Neuron (in vitro differentiated cells): Measurements from ENCODE around the gene ARHGAP42.

Source experiments
- H2AFZ ChIP-seq: one replicate; pipeline ENCODE4 v1.6.1; 2013; ENCODE audit warnings: low read depth, mild to moderate bottlenecking, inconsistent platforms, low read length, moderate library complexity
- H3K27me3 ChIP-seq: one replicate; pipeline ENCODE4 v1.6.1; 2013; ENCODE audit warnings: low read length; ENCODE audit not compliant: insufficient read depth
- H3K36me3 ChIP-seq: one replicate; pipeline ENCODE4 v1.6.1; 2013; ENCODE audit warnings: low read length; ENCODE audit not compliant: insufficient read depth
- H3K4me1 ChIP-seq: one replicate; pipeline ENCODE4 v1.6.1; 2013; ENCODE audit warnings: low read length; ENCODE audit not compliant: insufficient read depth
- H3K4me3 ChIP-seq: 2 replicates; pipeline ENCODE4 v1.5.1; 2013; ENCODE audit warnings: mild to moderate bottlenecking, low read length, moderate library complexity
- H3K9me3 ChIP-seq: one replicate; pipeline ENCODE4 v1.6.1; 2013; ENCODE audit warnings: low read length

Gene ARHGAP42

DNA sequence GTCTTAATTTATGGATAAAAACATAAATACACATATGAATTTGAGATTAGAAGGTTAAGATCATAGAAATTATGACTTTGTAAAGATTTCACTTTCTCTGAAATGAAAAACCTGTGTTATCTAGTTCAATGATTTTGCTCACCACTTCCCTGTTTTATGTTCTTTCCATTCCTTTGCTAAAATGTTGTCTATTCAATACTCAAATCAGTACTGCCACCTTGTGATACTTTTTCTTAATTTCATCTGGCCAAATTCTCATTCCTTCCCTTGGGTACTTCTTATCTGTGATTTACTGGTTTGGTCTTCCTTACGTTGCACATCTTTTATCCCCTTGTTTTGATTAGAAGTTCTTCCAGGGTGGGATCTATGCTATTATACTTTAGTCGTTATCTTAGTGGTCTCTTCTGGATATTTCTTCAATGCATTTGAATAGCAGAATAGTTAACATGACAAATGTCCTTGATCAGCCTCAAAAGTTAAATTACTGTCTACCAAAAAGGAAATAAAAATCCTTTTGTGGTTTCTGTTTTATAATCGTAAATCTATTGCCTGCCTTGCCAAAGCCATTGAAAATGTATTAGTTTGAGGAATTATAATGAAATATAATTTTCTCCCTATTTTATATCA lies 245.5 kb downstream of the ARHGAP42 start:
- no peaks in the 10 kb centered on the region for H3K36me3 ChIP-seq
- no peaks in the 10 kb centered on the region for H3K27me3 ChIP-seq
- no peak overlapping the region for H3K4me3 ChIP-seq
- peaks cover 4% of the 10 kb centered on the region for H3K4me1 ChIP-seq
- no peaks in the 10 kb centered on the region for H3K9me3 ChIP-seq
- no peak overlapping the region for H2AFZ ChIP-seq

DNA sequence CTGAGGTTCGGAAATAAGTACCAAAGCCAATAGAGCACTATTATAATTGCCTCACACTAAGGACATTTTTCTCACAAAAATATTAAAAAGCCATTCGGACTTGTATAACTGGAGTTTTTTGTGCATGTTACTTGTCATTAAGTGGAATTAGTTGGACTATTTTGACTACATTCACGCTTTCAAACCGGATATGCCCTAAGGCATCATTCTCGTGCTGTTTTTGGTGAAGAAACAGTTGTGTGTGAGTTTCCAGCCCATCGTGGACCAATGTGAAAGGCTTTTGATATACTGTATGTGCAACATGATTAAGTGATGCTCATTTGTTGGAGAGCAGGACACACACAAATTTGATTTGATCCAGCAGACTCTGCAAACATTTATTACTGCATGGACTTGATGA lies 249.7 kb downstream of the ARHGAP42 start:
- Histone ChIP-seq H3K36me3 (no peaks in the 10 kb centered on the region), H3K27me3 (no peaks in the 10 kb centered on the region), H3K4me3 (no peak overlapping the region), H3K4me1 (no peaks in the 10 kb centered on the region), H2AFZ (no peak overlapping the region), H3K9me3 (no peaks in the 10 kb centered on the region)

DNA sequence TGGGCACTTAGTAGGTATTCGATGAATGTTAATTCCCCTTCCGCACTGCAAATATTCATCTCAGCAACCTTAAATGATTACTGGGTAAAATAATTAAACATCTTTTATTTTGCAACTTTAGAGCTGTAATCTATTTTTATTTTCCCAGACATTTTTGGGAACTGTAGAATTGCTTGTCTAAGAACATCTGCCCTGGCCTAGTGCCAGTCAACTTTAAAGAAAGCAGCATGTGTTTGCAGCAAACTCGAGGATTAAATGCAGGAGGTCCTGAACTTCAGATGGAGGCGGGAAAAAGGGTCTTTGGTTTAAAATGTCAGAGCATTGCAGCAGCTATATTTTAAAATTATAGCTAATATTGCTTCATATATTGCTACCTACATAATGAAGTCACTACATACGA lies 252.5 kb downstream of the ARHGAP42 start:
- Histone ChIP-seq H3K36me3 (no peaks in the 10 kb centered on the region), H3K27me3 (no peaks in the 10 kb centered on the region), H3K9me3 (no peaks in the 10 kb centered on the region), H3K4me3 (no peak overlapping the region), H3K4me1 (no peaks in the 10 kb centered on the region), H2AFZ (no peak overlapping the region)

DNA sequence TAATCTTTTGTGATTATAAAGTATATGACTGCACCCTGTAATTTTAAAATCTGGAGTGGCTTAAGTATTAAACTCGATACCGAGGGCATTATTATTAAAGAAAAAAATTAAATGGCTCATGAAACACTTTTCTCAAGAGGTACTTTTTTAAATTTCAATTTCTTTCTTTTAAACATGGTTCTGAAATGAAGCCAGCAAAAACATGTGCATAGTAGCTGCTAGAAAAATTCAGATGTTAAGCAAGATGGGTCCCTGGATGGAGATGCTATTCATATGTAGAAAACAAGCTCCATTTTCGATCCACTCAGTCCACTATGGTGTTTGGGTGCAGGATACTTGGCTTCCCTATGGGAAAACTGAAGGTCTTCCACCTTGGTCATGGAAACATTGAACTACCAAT lies 253.0 kb downstream of the ARHGAP42 start:
- H2AFZ ChIP-seq: no peak overlapping the region
- H3K9me3 ChIP-seq: no peaks in the 10 kb centered on the region
- no peaks in the 10 kb centered on the region for H3K27me3 ChIP-seq
- no peaks in the 10 kb centered on the region for H3K4me1 ChIP-seq
- no peaks in the 10 kb centered on the region for H3K36me3 ChIP-seq
- no peak overlapping the region for H3K4me3 ChIP-seq

DNA sequence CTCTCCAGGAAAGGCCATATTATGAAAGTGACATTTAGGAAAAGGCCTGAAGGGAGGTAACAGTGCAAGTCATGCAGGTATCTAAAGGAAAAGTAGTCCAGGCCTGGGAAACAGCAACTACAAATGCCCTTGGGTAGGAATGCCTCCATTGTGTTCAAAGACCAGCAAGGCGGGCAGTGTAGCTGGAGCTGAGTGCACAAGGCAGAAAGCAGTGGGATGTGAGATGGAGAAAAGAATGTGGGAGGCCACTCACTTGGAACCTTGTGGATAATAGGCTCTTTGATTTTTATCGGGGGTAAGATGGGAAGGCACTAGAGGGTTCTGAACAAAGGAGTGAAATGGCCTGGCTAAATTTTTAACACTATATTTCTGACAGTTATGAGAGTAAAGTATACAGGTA lies 253.9 kb downstream of the ARHGAP42 start:
- Histone ChIP-seq H3K36me3 (no peaks in the 10 kb centered on the region), H2AFZ (no peak overlapping the region), H3K4me3 (no peak overlapping the region), H3K27me3 (no peaks in the 10 kb centered on the region), H3K9me3 (no peaks in the 10 kb centered on the region), H3K4me1 (no peaks in the 10 kb centered on the region)

DNA sequence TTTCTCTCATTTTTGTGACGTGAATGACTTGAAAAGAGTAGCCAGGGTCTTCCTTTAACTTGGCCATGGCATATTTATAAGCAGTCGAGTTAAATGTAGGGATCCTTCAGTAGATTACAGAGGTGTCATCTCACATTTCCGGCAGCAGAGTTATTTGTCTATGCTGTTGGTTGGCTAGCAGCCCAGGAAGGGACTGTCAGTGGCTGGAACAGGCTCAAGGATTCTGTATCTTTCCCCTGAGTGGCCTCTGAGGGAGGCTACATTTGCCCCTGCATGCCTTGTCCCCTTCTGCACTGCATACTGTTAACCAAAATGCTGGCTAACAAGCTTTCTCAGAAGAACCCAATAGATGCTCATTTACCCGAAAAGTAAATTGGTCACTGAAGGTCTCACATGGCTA lies 254.9 kb downstream of the ARHGAP42 start:
- no peaks in the 10 kb centered on the region for H3K4me1 ChIP-seq
- no peak overlapping the region for H2AFZ ChIP-seq
- no peaks in the 10 kb centered on the region for H3K36me3 ChIP-seq
- H3K9me3 ChIP-seq: no peaks in the 10 kb centered on the region
- H3K4me3 ChIP-seq: no peak overlapping the region
- H3K27me3 ChIP-seq: no peaks in the 10 kb centered on the region

DNA sequence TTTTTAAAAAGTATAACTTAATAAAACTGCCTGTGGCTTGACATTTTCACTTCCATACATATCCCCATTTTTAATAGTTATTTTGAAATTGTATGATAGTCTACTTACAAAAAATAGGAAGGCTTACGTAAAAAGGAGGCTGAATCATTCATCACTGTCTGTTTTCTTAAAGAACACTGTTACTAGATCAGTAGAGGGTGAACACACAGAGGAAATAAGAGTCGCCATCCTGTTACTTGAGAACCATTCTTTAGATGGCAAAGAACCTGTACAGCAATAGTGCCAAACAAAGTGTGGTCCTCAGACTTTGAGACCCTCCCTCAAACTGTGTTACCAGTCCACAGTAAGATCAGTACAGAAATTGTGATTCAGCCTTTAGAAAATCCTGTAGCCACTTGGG lies 261.8 kb downstream of the ARHGAP42 start:
- Histone ChIP-seq H3K4me1 (no peaks in the 10 kb centered on the region), H3K9me3 (no peaks in the 10 kb centered on the region), H2AFZ (no peak overlapping the region), H3K4me3 (no peak overlapping the region), H3K27me3 (no peaks in the 10 kb centered on the region), H3K36me3 (no peaks in the 10 kb centered on the region)

DNA sequence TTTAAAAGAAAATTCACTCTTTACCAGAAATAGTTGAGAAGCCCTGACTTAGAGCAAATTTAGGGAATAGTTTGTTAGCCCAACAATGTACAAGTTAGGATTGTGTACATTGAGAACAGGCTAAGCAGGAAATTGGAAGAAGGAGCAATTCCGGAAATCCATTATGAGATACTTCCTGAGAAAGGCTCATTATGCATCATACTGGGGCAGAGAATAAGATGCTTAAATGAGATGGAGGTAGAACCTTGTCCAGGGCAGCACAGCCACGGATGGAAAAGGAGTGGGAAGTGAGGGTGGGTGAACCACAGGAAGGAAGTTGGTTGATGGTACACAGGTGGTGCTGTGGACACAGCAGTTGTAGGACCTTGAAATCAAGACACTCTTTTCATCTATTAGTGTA lies 262.4 kb downstream of the ARHGAP42 start:
- Histone ChIP-seq H3K4me3 (no peak overlapping the region), H2AFZ (no peak overlapping the region), H3K36me3 (no peaks in the 10 kb centered on the region), H3K4me1 (no peaks in the 10 kb centered on the region), H3K27me3 (no peaks in the 10 kb centered on the region), H3K9me3 (no peaks in the 10 kb centered on the region)

DNA sequence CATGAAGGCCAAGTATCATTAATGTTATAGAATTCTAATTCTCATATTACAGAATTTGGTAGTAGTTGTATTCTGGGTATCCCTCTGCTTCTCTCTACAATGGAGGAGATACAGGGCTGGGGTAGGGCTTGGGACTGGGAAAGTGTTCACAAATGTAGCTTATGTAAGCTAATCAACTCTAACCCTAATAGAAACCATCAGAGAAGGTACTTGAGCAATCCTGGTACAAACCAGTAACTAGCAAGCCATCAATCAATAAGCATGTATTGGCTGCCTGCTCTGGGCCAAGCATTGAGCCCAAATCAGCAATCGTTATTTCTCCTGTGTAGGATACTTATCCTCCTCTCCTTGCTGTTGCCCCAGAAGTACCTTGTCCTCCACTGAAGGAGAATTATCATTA lies 268.2 kb downstream of the ARHGAP42 start:
- no peaks in the 10 kb centered on the region for H3K9me3 ChIP-seq
- H3K27me3 ChIP-seq: no peaks in the 10 kb centered on the region
- H3K4me1 ChIP-seq: peaks cover 4% of the 10 kb centered on the region
- no peak overlapping the region for H3K4me3 ChIP-seq
- no peaks in the 10 kb centered on the region for H3K36me3 ChIP-seq
- H2AFZ ChIP-seq: no peak overlapping the region

DNA sequence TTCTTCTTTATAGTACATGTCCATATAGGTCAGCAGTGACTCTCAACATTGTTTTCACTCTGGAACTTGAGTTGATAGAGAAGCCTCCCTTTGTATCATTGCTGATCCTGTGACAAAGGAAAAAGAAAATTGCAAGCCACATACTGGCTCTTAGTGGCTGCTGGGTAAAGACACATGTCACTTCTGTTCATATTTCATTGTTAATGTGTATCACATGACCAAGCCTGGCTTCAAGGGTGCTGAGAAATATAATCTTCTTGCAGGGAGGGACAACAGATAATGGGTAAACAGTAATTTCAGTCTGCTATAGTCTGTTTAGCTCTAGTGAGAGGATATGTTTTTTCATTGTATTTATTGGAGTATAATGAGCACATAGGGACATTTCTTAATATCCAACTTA lies 269.3 kb downstream of the ARHGAP42 start:
- H3K27me3 ChIP-seq: no peaks in the 10 kb centered on the region
- no peaks in the 10 kb centered on the region for H3K36me3 ChIP-seq
- peaks cover 4% of the 10 kb centered on the region for H3K4me1 ChIP-seq
- H3K9me3 ChIP-seq: no peaks in the 10 kb centered on the region
- no peak overlapping the region for H2AFZ ChIP-seq
- H3K4me3 ChIP-seq: no peak overlapping the region

DNA sequence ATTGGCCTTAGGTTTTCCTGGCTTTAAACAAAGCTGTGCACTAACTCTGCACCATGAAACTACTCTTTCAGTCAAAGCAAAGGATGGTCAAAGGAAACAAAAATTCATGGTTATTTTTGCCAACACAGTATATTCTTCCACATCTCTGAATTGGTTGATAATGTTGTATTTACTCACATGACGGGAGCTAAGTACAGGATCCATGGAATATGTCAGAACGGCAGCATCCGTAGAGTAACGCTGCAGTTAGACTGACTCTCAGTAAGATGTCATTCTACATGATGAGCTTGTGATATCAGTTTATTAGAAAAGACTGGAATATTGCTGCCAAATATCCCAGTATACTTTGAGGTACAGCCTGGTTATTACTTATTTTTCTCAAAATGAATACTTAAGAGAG lies 270.4 kb downstream of the ARHGAP42 start:
- Histone ChIP-seq H2AFZ (no peak overlapping the region), H3K36me3 (no peaks in the 10 kb centered on the region), H3K9me3 (no peaks in the 10 kb centered on the region), H3K4me1 (peaks cover 4% of the 10 kb centered on the region), H3K4me3 (no peak overlapping the region), H3K27me3 (no peaks in the 10 kb centered on the region)

DNA sequence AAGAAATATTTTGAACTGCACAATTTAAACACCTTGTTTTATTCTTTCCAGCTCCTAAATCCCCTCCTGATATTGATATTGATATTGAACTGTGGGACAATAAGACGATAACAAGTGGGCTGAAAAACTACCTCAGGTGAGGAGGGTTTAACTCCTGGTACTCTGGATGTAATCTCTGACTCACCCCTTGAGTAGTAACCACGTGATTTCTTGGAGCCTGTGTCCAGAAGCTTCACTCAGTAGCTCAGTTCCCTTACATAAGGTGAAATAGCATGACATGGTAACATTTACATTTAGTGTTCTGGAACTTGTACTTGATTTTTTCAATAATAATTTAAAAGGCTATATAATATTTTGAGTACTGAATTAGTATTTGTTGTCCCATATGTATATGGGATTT lies 274.5 kb downstream of the ARHGAP42 start:
- Histone ChIP-seq H3K27me3 (no peaks in the 10 kb centered on the region), H3K9me3 (no peaks in the 10 kb centered on the region), H3K4me1 (no peaks in the 10 kb centered on the region), H3K36me3 (no peaks in the 10 kb centered on the region), H3K4me3 (no peak overlapping the region), H2AFZ (no peak overlapping the region)

DNA sequence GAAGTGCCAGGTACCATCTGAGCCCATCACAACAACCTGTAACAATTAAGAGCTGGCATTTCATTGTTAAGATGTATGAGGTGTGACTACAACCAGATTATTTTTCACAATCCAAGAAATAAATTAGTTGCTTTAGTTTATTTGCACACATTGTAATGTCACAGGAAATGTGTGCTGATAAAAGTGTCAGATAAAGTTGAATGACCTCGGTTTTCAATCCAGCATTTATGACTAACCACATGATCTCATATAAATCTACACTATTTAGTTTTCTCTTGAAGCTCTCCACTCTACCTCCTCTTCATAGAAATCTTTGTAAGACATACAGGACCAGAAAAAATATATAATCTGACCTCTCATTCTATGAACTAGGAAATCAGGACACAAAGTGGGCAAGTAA lies 276.3 kb downstream of the ARHGAP42 start:
- no peaks in the 10 kb centered on the region for H3K9me3 ChIP-seq
- no peaks in the 10 kb centered on the region for H3K4me1 ChIP-seq
- no peak overlapping the region for H3K4me3 ChIP-seq
- no peaks in the 10 kb centered on the region for H3K27me3 ChIP-seq
- no peak overlapping the region for H2AFZ ChIP-seq
- H3K36me3 ChIP-seq: no peaks in the 10 kb centered on the region

DNA sequence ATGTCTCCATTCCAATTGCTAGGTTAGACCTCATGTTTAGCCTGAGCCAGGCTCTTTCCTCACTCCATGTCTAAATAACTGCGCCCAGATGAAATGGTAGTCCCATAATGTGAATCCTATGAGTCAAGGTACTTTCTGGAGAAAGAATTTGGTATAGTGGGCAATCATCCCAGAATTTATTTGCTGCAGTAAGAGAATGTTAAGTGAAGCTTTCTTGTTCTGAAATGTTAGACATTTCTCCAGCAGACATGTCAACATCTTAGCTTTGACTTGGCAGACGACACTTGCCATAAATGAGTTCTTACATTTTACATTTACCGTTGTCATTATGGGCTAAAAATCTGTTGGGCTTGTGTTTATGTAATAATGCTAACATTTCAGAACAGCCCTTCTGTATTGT lies 277.3 kb downstream of the ARHGAP42 start:
- H3K36me3 ChIP-seq: no peaks in the 10 kb centered on the region
- no peaks in the 10 kb centered on the region for H3K4me1 ChIP-seq
- no peak overlapping the region for H2AFZ ChIP-seq
- H3K4me3 ChIP-seq: no peak overlapping the region
- H3K27me3 ChIP-seq: no peaks in the 10 kb centered on the region
- no peaks in the 10 kb centered on the region for H3K9me3 ChIP-seq
